ENCODE results near the gene SELENOV. TPM values are rescaled to one million over a fixed set of nuclear protein-coding genes. Genes with fewer than 3 reads are reported as not detected.

Gene SELENOV
- total RNA-seq, 1 experiment from 2014 or later, result 4.1 TPM

DNA sequence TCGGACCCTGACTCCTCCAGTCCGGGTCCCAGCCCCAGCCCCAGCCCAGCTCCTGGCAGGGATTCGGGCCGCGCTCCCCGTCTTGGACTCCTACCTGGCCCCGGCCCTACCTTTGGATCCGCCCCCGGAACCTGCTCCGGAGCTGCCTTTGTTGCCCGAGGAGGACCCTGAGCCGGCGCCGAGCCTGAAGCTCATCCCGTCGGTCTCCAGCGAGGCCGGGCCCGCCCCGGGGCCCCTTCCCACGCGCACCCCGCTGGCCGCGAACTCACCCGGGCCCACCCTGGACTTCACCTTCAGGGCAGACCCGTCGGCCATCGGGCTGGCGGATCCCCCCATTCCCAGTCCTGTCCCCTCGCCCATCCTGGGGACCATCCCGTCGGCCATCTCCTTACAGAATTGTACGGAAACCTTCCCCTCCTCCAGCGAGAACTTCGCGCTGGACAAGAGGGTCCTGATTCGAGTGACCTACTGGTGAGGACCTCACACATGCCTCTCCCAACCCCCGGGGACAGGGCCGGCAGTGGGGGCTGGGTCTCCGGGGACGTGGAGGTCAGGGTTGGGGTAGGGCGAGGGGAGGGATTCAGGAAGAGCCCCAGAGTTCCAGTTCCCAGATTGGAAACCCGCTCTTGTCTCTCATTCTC, 732 bp downstream of the SELENOV start:
- no peak for DNase-seq (ENCODE audit: low spot score)
- in situ Hi-C loops (cut with HindIII; ENCODE audit: low sequenced_read_pairs), result no loop called here

- DNase-seq (ENCODE audit: low spot score), result no peak
- in situ Hi-C loops (cut with HindIII; ENCODE audit: low sequenced_read_pairs), result no loop called here
Observed at GRCh38 chr19:39516270-39516669, 1.3 kb downstream of the SELENOV start.

- in situ Hi-C loops (cut with HindIII; ENCODE audit: low sequenced_read_pairs), result no loop called here
- DNase-seq (ENCODE audit: low spot score), result no peak
Observed at GRCh38 chr19:39517432-39517831, 2.5 kb downstream of the SELENOV start.

- DNase-seq (ENCODE audit: low spot score), result no peak
- in situ Hi-C loops (cut with HindIII; ENCODE audit: low sequenced_read_pairs), result no loop called here
Observed at GRCh38 chr19:39518458-39518857, 3.5 kb downstream of the SELENOV start.

DNA sequence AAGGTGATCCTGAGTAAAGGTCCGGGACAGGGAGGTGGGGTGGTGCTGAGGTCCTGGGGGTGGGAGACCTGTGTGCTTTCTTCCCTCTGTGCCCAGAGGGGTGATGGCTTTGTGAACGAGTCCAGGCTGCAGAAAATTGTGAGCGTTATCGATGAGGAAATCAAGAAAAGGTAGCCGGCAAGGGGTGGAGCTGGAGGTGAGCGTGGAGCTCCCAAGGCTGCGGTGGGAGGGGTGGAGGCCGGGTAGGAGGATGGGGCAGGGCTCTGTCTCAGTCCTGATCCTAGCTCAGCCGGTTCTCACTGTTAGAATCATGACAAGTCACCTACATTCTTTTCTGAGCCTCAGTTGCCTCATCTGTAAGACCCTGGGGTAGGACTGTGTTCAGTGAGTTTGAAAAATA, 4.0 kb downstream of the SELENOV start:
- no peak for DNase-seq (ENCODE audit: low spot score)
- in situ Hi-C loops (cut with HindIII; ENCODE audit: low sequenced_read_pairs), result no loop called here

DNA sequence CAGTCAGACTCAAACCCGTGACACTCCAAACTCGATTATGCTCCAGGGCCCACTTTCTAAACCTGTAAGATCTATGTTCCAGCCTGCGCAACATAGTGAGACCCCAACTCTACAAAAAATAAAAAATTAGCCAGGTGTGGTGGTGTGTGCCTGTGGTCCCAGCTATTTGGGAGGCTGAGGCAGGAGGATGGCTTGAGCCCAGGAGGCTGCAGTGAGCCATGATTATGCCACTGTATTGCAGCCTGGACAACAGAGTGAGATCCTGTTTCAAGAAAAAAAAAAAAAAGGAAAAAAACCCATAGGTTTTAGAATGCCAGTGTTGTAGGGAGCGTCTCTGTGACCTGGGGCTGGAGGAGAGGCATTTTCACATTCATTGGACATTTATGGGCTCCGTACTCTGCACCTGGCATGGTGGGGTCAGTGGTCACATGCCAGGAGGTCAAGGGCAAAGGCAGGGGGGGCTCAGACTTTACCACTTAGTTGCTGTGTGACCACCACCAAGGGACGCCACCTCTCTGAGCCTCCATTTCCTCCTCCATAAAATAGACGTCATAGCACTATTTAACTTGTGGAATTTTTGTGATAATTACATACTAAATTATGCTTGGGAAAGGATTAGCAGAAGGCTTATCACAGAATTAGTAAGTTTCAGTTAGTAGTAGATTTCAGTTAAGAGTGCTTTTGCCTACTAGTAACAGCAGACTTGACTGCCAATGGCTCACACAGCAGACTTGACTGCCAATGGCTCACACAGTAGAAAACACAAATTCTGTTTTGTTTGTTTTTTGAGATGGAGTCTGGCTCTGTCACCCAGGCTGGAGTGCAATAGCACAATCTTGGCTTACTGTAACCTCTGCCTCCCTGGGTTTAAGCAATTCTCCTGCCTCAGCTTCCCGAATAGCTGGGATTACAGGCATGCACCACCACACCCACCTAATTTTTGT, 5.9 kb downstream of the SELENOV start:
- no peak for DNase-seq (ENCODE audit: low spot score)
- in situ Hi-C loops (cut with HindIII; ENCODE audit: low sequenced_read_pairs), result no loop called here

DNA sequence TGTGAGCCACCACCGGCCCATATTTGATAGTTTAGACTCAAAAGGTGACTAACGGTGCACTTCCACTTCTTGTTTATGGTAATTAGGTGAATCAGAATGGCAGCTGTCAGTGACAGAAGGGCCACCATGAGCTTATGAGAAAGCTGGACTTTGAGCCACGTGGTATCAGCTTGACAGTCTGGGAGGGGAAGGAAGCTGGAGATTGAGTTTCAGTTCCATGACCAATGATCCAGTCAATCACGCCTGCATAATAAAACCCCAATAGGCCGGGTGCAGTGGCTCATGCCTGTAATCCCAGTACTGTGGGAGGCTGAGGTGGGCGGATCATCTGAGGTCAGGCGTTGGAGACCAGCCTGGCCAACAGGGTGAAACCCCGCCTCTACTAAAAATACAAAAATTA, 9.6 kb downstream of the SELENOV start:
- in situ Hi-C loops (cut with HindIII; ENCODE audit: low sequenced_read_pairs), result no loop called here
- no peak for DNase-seq (ENCODE audit: low spot score)

DNA sequence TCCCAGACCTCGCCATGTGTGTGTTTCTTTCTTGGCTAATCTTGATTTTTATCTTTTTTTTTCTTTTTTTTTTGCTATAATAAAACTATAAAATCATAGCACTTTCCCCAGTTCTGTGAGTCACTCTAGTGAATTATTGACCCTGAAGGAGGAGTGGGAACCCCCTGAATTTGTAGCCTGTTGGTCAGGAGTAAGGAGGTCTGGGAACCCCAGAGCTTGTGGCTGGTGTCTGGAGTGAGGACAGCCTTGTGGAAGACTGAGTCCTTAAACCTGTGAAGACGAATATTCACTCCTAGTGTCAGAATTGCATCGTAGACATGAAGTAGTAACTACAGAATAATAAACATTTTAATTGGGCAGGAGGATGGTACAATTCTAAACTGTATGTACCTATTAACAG, 10.3 kb downstream of the SELENOV start:
- no peak for DNase-seq (ENCODE audit: low spot score)
- in situ Hi-C loops (cut with HindIII; ENCODE audit: low sequenced_read_pairs), result no loop called here

DNA sequence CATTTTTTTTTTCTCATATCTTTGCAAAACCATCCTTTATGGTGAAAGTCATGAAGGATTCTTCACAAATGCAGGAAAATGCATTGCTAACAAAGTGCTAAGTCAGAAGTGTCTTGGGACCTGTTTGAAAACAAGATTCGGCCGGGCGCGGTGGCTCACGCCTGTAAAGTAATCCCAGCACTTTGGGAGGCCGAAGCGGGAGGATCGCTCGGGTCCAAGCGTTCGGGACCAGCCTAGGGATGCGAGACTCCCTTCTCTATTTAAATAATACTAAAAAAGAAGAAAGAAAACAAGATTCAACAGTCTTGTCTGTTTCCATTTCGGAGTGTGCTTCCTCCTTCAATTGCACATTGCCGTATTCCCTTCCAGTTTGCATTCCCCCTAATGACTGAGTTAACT, 16.9 kb downstream of the SELENOV start:
- in situ Hi-C loops (cut with HindIII; ENCODE audit: low sequenced_read_pairs), result no loop called here

DNA sequence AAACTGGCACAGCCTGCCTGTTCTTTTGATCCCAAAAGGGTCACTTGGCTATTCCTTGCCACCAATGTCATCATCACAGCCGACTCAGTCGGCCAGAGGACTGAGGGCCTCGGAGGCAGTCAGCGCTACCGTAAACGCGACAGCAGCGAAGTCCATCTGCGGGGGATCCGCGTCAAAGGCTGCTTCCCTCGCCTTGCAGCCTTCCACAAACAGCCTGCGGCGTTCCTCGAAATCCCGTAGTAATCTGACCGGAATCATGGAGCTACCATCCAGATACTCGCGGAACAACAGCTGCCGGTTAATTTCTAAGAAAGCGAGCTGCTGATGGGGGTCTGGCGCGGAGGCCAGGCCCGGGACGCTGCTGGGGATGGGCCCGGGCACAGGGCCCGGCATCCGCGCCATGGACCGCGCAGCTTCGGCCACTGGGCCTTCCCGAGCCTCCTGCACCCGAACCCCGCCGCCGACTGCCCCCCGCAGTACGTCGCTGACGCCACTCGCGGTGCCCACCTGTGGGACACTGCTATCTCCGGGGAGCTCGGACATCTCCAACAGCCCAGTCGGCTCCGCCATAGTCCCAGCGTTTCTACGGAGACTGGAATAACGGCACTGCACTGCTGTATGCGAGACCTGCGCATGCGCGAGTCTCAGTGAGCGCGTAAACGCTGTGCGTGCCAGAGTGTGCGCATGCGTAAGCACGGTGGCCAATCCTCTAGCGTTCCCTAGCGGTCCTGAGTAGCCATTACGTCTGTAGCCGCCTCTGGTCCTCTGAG, 17.5 kb downstream of the SELENOV start, which contains the start of gene EID2B:
TSS of gene EID2B (minus strand) at position 620 of the 770 bp plus-strand sequence. CDS start at position 570, 50 bp downstream.
- in situ Hi-C loops (cut with HindIII; ENCODE audit: low sequenced_read_pairs), result no loop called here
- DNase-seq (ENCODE audit: low spot score), result peak; percentile 95

More for the DNA sequence above, 16.9 kb downstream of the SELENOV start:
- no peak for DNase-seq (ENCODE audit: low spot score)

DNA sequence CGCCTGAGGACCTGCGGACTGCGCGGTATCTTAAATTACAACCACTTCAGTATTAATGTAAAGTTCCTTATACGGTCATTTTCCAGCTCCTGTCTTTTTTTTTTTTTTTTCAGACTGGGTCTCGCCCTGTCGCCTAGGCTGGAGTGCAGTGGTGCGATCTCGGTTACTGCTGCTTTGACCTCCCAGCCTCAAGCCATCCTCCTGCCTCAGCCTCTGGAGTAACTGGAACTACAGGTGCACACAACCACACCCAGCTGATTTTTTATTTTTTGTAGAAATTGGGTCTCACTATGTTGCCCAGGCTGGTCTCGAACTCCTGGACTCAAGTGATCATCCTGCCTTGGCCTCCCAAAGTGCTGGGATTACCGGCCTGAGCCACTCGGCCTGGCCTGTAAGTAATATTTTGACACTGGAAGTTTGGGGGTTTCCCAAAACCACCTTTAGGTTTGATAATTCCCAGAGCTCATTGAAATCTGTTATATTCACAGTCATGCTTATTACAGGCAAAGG, 18.1 kb downstream of the SELENOV start:
- in situ Hi-C loops (cut with HindIII; ENCODE audit: low sequenced_read_pairs), result no loop called here
- no peak for DNase-seq (ENCODE audit: low spot score)

DNA sequence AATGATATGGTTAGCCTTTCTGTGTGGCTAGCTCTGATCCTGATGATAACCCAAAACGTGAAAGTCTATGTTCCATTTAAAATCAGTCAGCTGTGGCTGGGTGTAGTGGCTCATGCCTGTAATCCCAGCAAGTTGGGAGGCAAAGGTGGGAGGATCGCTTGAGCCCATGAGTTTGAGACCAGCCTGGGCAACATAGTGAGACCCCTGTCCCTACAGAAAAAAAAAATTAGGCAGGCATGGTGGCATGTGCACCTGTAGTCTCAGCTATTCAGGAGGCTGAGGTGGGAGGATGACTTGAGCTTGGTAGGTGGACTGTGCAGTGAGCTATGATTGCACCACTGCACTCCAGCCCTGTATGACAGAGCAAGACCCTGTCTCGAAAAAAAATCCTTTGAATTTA, 18.9 kb downstream of the SELENOV start:
- in situ Hi-C loops (cut with HindIII; ENCODE audit: low sequenced_read_pairs), result no loop called here
- DNase-seq (ENCODE audit: low spot score), result no peak

DNA sequence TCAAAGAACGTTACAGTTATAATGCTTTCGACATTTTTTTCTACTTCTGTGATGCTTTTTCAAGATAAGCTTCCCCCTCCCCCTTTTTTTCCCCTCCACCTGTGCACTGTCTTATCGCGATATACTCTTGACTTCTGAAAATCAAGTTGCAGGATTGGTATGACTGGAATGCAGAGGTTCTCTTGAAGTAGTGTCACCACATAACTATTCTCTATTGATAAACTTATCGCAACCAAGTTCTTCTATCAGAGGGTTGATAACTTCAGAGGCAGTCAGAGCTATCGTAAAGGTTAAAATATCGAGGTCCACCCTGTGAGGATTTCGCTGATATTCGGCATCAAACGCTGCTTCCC, 24.2 kb downstream of the SELENOV start:
- no peak for DNase-seq (ENCODE audit: low spot score)
- in situ Hi-C loops (cut with HindIII; ENCODE audit: low sequenced_read_pairs), result no loop called here

GRCh38 chr19:39539518-39540332, 24.8 kb downstream of the SELENOV start, which contains the start of gene EID2:
Gene EID2 (minus strand): TSS chr19:39540161. CDS start chr19:39540079, 82 bp downstream.
- DNase-seq (ENCODE audit: low spot score), result peak; percentile 95
- in situ Hi-C loops (cut with HindIII; ENCODE audit: low sequenced_read_pairs), result no loop called here

GRCh38 chr19:39540333-39540673, 25.4 kb downstream of the SELENOV start:
- no peak for DNase-seq (ENCODE audit: low spot score)
- in situ Hi-C loops (cut with HindIII; ENCODE audit: low sequenced_read_pairs), result no loop called here

- DNase-seq (ENCODE audit: low spot score), result no peak
- in situ Hi-C loops (cut with HindIII; ENCODE audit: low sequenced_read_pairs), result no loop called here
Observed at GRCh38 chr19:39542206-39542605, 27.3 kb downstream of the SELENOV start.

- in situ Hi-C loops (cut with HindIII; ENCODE audit: low sequenced_read_pairs), result no loop called here
Observed at GRCh38 chr19:39543477-39543857, 28.5 kb downstream of the SELENOV start.

DNA sequence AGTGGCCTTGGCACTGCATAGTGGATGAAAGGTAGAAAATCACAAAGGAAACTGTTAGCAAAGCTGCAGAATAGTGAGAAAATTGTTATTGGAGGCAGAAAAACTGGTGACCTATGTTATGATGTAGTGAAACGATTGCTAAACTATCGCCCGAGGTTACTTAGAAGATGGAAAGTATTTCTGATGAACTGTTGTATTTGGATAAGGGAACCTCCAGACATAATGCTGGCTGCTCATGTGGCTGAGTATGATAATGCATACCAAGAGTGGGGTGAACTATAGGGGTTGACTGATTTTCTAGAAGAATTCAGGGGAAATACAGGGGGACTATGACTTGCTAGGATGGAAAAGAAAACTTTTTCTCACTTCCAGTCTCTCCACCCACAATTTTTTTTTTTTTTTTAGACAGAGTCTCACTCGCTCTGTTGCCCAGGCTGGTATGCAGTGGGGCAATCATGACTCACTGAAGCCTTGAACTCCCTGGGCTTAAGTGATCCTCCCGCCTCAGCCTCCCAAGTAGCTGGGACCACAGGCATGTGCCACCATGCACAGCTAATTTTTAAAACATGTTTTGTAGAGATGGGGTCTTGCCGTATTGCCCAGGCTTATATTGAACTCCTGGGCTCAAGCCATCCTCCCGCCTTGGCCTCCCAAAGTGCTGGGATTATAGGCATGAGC, 29.4 kb downstream of the SELENOV start:
- in situ Hi-C loops (cut with HindIII; ENCODE audit: low sequenced_read_pairs), result no loop called here
- no peak for DNase-seq (ENCODE audit: low spot score)

More at GRCh38 chr19:39543477-39543857, 28.5 kb downstream of the SELENOV start:
- no peak for DNase-seq (ENCODE audit: low spot score)
